Ishikawa (cell line): Measurements from ENCODE around the gene ADGRG6.
A peak's percentile ranks its signal among the peaks of the same experiment; 100 is the strongest.

Experiments used
- CEBPB ChIP-seq: IDR thresholded peaks from 2 replicates; pipeline ENCODE4 v1.6.1; 2012
- CREB1 ChIP-seq: IDR thresholded peaks from 2 replicates; pipeline ENCODE4 v1.6.1; 2012; ENCODE audit warnings: low read depth
- EGR1 ChIP-seq: IDR thresholded peaks from 2 replicates; pipeline ENCODE4 v1.6.1; 2012
- EP300 ChIP-seq: IDR thresholded peaks from 2 replicates; pipeline ENCODE4 v1.6.1; 2012; ENCODE audit warnings: borderline replicate concordance
- FOXM1 ChIP-seq: IDR thresholded peaks from 2 replicates; pipeline ENCODE4 v1.6.1; 2012; ENCODE audit warnings: low read depth, borderline replicate concordance
- NFIC ChIP-seq: IDR thresholded peaks from 2 replicates; pipeline ENCODE4 v1.6.1; 2012
- RAD21 ChIP-seq: IDR thresholded peaks from 2 replicates; pipeline ENCODE4 v1.6.1; 2012; ENCODE audit warnings: low read depth
- TAF1 ChIP-seq: IDR thresholded peaks from 2 replicates; pipeline ENCODE4 v1.6.1; 2012; ENCODE audit warnings: low read depth, mild to moderate bottlenecking
- TCF12 ChIP-seq: IDR thresholded peaks from 2 replicates; pipeline ENCODE4 v1.6.1; 2012; ENCODE audit warnings: low read depth
- TEAD4 ChIP-seq: IDR thresholded peaks from 2 replicates; pipeline ENCODE4 v1.6.1; 2012
- YY1 ChIP-seq: IDR thresholded peaks from 2 replicates; pipeline ENCODE4 v1.6.1; 2012; ENCODE audit warnings: low read depth
- ZBTB7A ChIP-seq: IDR thresholded peaks from 2 replicates; pipeline ENCODE4 v1.6.1; 2012; ENCODE audit warnings: low read depth
- TF ChIP-seq, protein P1 (sequence below): IDR thresholded peaks from 2 replicates; pipeline ENCODE4 v1.6.1; 2012
- TF ChIP-seq, protein P2 (sequence below): IDR thresholded peaks from 2 replicates; pipeline ENCODE4 v1.6.1; 2012; ENCODE audit warnings: low read depth, mild to moderate bottlenecking
- TF ChIP-seq, protein P3 (sequence below): IDR thresholded peaks from 2 replicates; pipeline ENCODE4 v1.6.1; 2012

Gene ADGRG6

DNA sequence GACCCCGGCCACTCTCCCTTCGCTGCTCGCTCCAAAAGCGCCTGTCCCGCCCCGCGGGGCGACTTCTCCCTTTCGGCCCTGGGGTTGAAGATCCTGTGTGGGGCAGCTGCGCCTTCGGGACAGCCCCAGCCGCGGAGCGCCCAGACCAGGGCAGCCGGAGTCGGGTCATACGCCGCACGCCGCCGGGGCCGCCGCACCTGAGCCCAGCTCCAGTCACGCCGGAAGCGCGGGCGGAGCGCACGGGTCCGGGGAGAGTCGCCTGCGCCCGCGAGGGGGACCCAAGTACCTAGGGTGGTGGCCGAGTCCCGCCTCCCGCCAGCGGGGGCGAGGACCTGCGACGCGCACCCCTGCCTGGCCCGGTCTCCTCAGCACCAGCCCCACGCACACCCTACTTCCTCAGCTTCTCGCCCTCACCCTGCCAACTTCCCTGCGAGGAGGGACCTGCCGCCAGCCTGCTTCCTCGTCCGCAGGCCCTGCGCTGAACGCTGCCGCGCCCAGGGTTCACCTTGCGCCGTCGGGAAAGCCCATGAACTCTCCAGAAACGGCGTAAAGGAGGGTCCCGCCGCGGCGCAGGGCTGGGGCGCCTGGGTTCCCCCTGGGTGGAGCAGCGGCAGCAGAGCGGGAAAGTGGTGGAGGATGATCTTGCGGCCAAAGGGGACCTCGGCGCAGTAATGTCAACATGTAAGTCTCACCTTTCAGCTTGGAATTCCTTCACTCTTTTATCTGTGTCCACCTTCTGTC lies at the start of gene ADGRG6:
ADGRG6 (plus strand) TSS at position 357 of the 741 bp plus-strand sequence; CDS start at position 680, 323 bp downstream.
- peak; percentile 66; the same call in 1 of the 2 replicates for TF ChIP-seq EGR1
- TF ChIP-seq, protein P1, sequence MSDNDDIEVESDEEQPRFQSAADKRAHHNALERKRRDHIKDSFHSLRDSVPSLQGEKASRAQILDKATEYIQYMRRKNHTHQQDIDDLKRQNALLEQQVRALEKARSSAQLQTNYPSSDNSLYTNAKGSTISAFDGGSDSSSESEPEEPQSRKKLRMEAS = peak; percentile 22; the same call in 1 of the 2 replicates
- TF ChIP-seq, protein P2, sequence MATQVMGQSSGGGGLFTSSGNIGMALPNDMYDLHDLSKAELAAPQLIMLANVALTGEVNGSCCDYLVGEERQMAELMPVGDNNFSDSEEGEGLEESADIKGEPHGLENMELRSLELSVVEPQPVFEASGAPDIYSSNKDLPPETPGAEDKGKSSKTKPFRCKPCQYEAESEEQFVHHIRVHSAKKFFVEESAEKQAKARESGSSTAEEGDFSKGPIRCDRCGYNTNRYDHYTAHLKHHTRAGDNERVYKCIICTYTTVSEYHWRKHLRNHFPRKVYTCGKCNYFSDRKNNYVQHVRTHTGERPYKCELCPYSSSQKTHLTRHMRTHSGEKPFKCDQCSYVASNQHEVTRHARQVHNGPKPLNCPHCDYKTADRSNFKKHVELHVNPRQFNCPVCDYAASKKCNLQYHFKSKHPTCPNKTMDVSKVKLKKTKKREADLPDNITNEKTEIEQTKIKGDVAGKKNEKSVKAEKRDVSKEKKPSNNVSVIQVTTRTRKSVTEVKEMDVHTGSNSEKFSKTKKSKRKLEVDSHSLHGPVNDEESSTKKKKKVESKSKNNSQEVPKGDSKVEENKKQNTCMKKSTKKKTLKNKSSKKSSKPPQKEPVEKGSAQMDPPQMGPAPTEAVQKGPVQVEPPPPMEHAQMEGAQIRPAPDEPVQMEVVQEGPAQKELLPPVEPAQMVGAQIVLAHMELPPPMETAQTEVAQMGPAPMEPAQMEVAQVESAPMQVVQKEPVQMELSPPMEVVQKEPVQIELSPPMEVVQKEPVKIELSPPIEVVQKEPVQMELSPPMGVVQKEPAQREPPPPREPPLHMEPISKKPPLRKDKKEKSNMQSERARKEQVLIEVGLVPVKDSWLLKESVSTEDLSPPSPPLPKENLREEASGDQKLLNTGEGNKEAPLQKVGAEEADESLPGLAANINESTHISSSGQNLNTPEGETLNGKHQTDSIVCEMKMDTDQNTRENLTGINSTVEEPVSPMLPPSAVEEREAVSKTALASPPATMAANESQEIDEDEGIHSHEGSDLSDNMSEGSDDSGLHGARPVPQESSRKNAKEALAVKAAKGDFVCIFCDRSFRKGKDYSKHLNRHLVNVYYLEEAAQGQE = no peak
- peak; percentile 35; the same call in 1 of the 2 replicates for TF ChIP-seq TAF1
- no peak for TF ChIP-seq FOXM1
- TF ChIP-seq CREB1 = no peak
- TF ChIP-seq ZBTB7A = no peak; the same call in 1 of the 2 replicates
- peak; percentile 18; the same call in 1 of the 2 replicates for TF ChIP-seq RAD21
- 0 out of 2 replicates have a peak, but pooled peaks have one; percentile 37 for TF ChIP-seq NFIC
- TF ChIP-seq YY1 = 0 out of 2 replicates have a peak, but pooled peaks have one; percentile 10
- peak; percentile 3; the same call in 1 of the 2 replicates for TF ChIP-seq TEAD4

DNA sequence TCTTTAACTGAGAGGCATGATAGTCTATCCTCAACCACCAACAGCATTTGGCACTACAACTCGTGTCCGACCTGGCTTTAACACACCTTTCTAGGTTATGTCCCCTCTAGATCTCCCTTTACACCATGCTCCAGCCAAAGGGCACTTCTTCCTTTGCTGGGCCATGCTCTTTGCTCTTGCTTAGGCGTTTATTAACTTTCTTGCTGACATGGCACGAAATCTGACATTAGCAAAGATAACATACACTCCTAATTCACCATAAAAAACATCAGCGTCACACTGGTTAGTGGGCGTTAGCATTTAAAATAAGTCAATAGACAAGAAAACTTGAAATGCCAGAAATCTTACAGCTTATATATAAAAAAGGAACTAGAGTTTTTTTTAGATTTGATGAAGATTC lies 47.3 kb upstream of the ADGRG6 start:
- TF ChIP-seq FOXM1 (no peak), CEBPB (no peak), NFIC (no peak), EP300 (no peak), TEAD4 (no peak), RAD21 (no peak), TAF1 (no peak), YY1 (no peak), CREB1 (no peak), TCF12 (no peak), EGR1 (no peak), ZBTB7A (no peak)
- TF ChIP-seq, protein P3, sequence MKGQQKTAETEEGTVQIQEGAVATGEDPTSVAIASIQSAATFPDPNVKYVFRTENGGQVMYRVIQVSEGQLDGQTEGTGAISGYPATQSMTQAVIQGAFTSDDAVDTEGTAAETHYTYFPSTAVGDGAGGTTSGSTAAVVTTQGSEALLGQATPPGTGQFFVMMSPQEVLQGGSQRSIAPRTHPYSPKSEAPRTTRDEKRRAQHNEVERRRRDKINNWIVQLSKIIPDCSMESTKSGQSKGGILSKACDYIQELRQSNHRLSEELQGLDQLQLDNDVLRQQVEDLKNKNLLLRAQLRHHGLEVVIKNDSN = no peak
- TF ChIP-seq, protein P2 = no peak

DNA sequence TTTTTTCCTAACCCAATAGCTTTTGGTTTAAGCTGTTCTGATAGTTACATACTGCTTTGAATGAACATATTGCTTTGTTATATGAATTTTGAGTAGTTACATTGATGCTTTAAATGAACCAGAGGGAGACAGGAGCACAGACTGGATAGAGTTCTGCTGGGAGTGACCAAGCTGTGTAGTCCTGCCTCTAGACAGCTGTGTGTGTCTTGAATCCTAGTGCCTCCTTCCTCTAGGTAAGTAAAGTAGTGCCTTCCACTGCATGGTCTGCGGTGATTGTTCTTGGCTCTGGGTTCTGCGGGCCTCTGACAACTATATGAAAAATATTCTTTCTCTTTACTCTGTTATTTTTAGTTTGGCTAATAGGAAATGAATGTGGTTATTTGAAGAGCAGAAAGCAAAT lies 46.0 kb upstream of the ADGRG6 start:
- no peak for TF ChIP-seq YY1
- TF ChIP-seq, protein P1 = no peak
- TF ChIP-seq TCF12 = no peak
- no peak for TF ChIP-seq NFIC
- no peak for TF ChIP-seq CREB1
- no peak for TF ChIP-seq EGR1
- no peak for TF ChIP-seq CEBPB
- no peak for TF ChIP-seq TAF1
- TF ChIP-seq EP300 = no peak
- TF ChIP-seq, protein P2 = no peak
- TF ChIP-seq ZBTB7A = no peak
- TF ChIP-seq, protein P3 = no peak

DNA sequence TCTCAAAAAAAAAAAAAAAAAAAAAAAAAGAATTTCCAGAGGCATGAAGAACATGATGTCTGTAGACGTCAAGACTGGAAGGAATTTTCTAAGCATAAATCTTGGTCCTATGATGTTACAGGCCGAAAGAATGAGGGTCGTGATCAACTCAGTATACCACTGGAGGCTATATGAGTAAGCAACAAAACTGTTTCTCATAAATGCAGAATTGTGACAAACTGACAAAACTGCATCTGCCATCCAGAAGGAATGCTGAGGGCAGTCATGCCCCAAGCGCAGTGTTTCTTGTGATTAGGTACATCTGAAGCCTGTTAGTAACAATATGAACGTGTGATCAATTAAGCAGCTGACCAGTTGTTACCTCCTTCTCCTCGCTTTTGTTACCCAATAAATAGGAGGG lies 43.5 kb upstream of the ADGRG6 start:
- TF ChIP-seq TEAD4 = no peak
- no peak for TF ChIP-seq TAF1
- TF ChIP-seq TCF12 = no peak
- no peak for TF ChIP-seq EP300
- no peak for TF ChIP-seq RAD21
- no peak for TF ChIP-seq CREB1
- TF ChIP-seq, protein P1 = no peak
- no peak for TF ChIP-seq CEBPB
